H1 (cell line): ENCODE data around the gene KCTD19. TPM values are rescaled to one million over a fixed set of nuclear protein-coding genes. Genes with fewer than 3 reads are reported as not detected.

Experiments
- CTCF ChIA-PET: fragments of 300-600 bp; sonication (Branson Sonifier 250); formaldehyde crosslinking; loops from one replicate; lab custom pipeline; 2021; ENCODE audit not compliant: partially characterized antibody; lab: Charles Lee
- POLR2A ChIA-PET: fragments of 300-600 bp; sonication (Branson Sonifier 250); formaldehyde crosslinking; loops from one replicate; lab custom pipeline; 2021; ENCODE audit warnings: inconsistent platforms; ENCODE audit not compliant: partially characterized antibody; lab: Charles Lee
- DNase-seq, 2 experiments: peaks; one replicate each; pipeline versions ENCODE4 v3.0.0 to v3.0.0-alpha.2; 2010 to 2022; ENCODE audit warnings: low spot score in 2 of 2, low read depth in 1 of 2, mixed read lengths in 1 of 2
- FAIRE-seq: peaks from 2 replicates; lab custom pipeline; 2011; peaks lifted over from hg19 to GRCh38; lab: Jason Lieb, UNC
- H2AFZ ChIP-seq: 2 replicates; pipeline ENCODE4 v1.8.1; 2012; ENCODE audit warnings: low read length, inconsistent platforms
- H2AK5ac ChIP-seq: 2 replicates; pipeline ENCODE4 v1.6.1; 2013; ENCODE audit warnings: low read depth, low read length
- H2BK120ac ChIP-seq: replicated peaks from 2 replicates; pipeline ENCODE3; 2013; ENCODE audit warnings: low read depth, low read length, inconsistent platforms
- H2BK12ac ChIP-seq: 2 replicates; pipeline ENCODE4 v1.6.1; 2013; ENCODE audit warnings: low read depth, low read length
- H2BK15ac ChIP-seq: 2 replicates; pipeline ENCODE4 v1.6.1; 2013; ENCODE audit warnings: low read length
- H2BK20ac ChIP-seq: 2 replicates; pipeline ENCODE4 v1.6.1; 2013; ENCODE audit warnings: low read length
- H2BK5ac ChIP-seq: 2 replicates; pipeline ENCODE4 v1.6.1; 2013; ENCODE audit warnings: low read depth, low read length
- H3K14ac ChIP-seq: 2 replicates; pipeline ENCODE4 v1.6.1; 2013; ENCODE audit warnings: inconsistent platforms; ENCODE audit not compliant: insufficient read length
- H3K18ac ChIP-seq: 2 replicates; pipeline ENCODE4 v1.6.1; 2013; ENCODE audit warnings: low read length; ENCODE audit errors: extremely low read depth
- H3K23ac ChIP-seq: 2 replicates; pipeline ENCODE4 v1.6.1; 2013; ENCODE audit warnings: inconsistent platforms; ENCODE audit not compliant: insufficient read length
- H3K23me2 ChIP-seq: 2 replicates; pipeline ENCODE4 v1.6.1; 2013; ENCODE audit warnings: low read depth, low read length
- H3K27ac ChIP-seq: 2 replicates; pipeline ENCODE4 v1.6.1; 2011; ENCODE audit warnings: low read depth, low read length, inconsistent platforms
- H3K27me3 ChIP-seq, 4 experiments: replicated peaks in 1 of 4; 1 replicate in 1 of 4; 2 replicates in 3 of 4; pipeline versions ENCODE4 v1.6.1 to v1.8.1; 2011 to 2013; ENCODE audit warnings: low read length in 3 of 4, mild to moderate bottlenecking in 3 of 4, inconsistent platforms in 2 of 4, mixed read lengths in 2 of 4, moderate library complexity in 1 of 4; ENCODE audit not compliant: control insufficient read depth in 3 of 4, insufficient read depth in 3 of 4; ENCODE audit errors: extremely low read depth in 1 of 4
- H3K36me3 ChIP-seq, 4 experiments: 2 replicates each; pipeline versions ENCODE4 v1.6.1 to v1.8.1; 2011 to 2013; ENCODE audit warnings: mild to moderate bottlenecking in 4 of 4, low read length in 3 of 4, moderate library complexity in 2 of 4, control low read depth in 1 of 4, inconsistent platforms in 1 of 4; ENCODE audit not compliant: insufficient read depth in 4 of 4, control insufficient read depth in 2 of 4
- H3K4ac ChIP-seq: replicated peaks from 2 replicates; pipeline ENCODE3; 2013; ENCODE audit warnings: low read length, low read depth, mixed read lengths, inconsistent platforms; ENCODE audit not compliant: insufficient read length
- H3K4me1 ChIP-seq, 4 experiments: replicated peaks in 1 of 4; 1 replicate in 1 of 4; 2 replicates in 3 of 4; pipeline versions ENCODE4 v1.6.1 to v1.8.1; 2011 to 2013; ENCODE audit warnings: low read length in 3 of 4, inconsistent platforms in 2 of 4, mixed read lengths in 1 of 4; ENCODE audit not compliant: insufficient read depth in 4 of 4, control insufficient read depth in 3 of 4
- H3K4me2 ChIP-seq, 2 experiments: 2 replicates each; pipeline versions ENCODE4 v1.6.1 to v1.8.1; 2011 to 2013; ENCODE audit warnings: low read depth in 2 of 2, low read length in 2 of 2, control low read depth in 1 of 2, inconsistent platforms in 1 of 2, mild to moderate bottlenecking in 1 of 2; ENCODE audit not compliant: insufficient read depth in 1 of 2
- H3K4me3 ChIP-seq, 4 experiments: fragments of 200-600, 300-600 bp in 1 of 4; sonication (generic), shearing (Covaris generic), sonication (Bioruptor Twin) in 1 of 4; 2 replicates each; pipeline versions ENCODE4 v1.5.1 to v1.8.1; 2011 to 2016; ENCODE audit warnings: low read length in 4 of 4, low read depth in 3 of 4, control low read depth in 2 of 4, inconsistent platforms in 2 of 4, mild to moderate bottlenecking in 2 of 4, mixed read lengths in 1 of 4, moderate library complexity in 1 of 4; ENCODE audit not compliant: insufficient read depth in 2 of 4; ENCODE audit errors: extremely low read depth in 1 of 4
- H3K56ac ChIP-seq: replicated peaks from 2 replicates; pipeline ENCODE3; 2013; ENCODE audit warnings: low read depth, mild to moderate bottlenecking, mixed read lengths, low read length, inconsistent platforms; ENCODE audit not compliant: insufficient read length
- H3K79me1 ChIP-seq: 2 replicates; pipeline ENCODE4 v1.6.1; 2013; ENCODE audit warnings: low read depth, low read length, control low read depth
- H3K79me2 ChIP-seq, 2 experiments: 2 replicates each; pipeline versions ENCODE4 v1.6.1 to v1.8.1; 2012 to 2013; ENCODE audit warnings: low read length in 2 of 2, mild to moderate bottlenecking in 2 of 2, inconsistent platforms in 1 of 2; ENCODE audit not compliant: insufficient read depth in 2 of 2, control insufficient read depth in 1 of 2
- H3K9ac ChIP-seq, 4 experiments: replicated peaks in 1 of 4; 1 replicate in 1 of 4; 2 replicates in 3 of 4; pipeline versions ENCODE4 v1.6.1 to v1.8.1; 2011 to 2013; ENCODE audit warnings: low read depth in 3 of 4, low read length in 3 of 4, control low read depth in 2 of 4, mild to moderate bottlenecking in 2 of 4, moderate library complexity in 2 of 4, inconsistent platforms in 1 of 4; ENCODE audit errors: extremely low read depth in 1 of 4
- H3K9me3 ChIP-seq, 2 experiments: 2 replicates each; pipeline versions ENCODE4 v1.6.1 to v1.8.1; 2012 to 2013; ENCODE audit warnings: mild to moderate bottlenecking in 2 of 2, moderate library complexity in 2 of 2, control low read depth in 1 of 2, inconsistent platforms in 1 of 2, low read depth in 1 of 2, low read length in 1 of 2, mixed read lengths in 1 of 2; ENCODE audit not compliant: insufficient read depth in 2 of 2
- H4K20me1 ChIP-seq, 2 experiments: replicated peaks in 1 of 2; 2 replicates each; pipeline versions ENCODE3 to v1.8.1; 2011 to 2013; ENCODE audit warnings: inconsistent platforms in 2 of 2, low read length in 2 of 2, mild to moderate bottlenecking in 1 of 2; ENCODE audit not compliant: insufficient read depth in 2 of 2, control insufficient read depth in 1 of 2
- H4K5ac ChIP-seq: 2 replicates; pipeline ENCODE4 v1.6.1; 2013; ENCODE audit warnings: low read length, low read depth, mixed read lengths, inconsistent platforms; ENCODE audit not compliant: insufficient read length
- H4K8ac ChIP-seq: 2 replicates; pipeline ENCODE4 v1.8.0; 2013; ENCODE audit warnings: mild to moderate bottlenecking, moderate library complexity, low read length, inconsistent platforms; ENCODE audit not compliant: insufficient read depth; ENCODE audit errors: extremely low read depth
- H4K91ac ChIP-seq: replicated peaks from 2 replicates; pipeline ENCODE3; 2013; ENCODE audit warnings: low read length, mixed read lengths, inconsistent platforms; ENCODE audit not compliant: insufficient read length
- BACH1 ChIP-seq: IDR thresholded peaks from 2 replicates; pipeline ENCODE4 v1.6.1; 2012; ENCODE audit warnings: low read length, improper control_type of control experiment
- BCL11A ChIP-seq, 2 experiments: IDR thresholded peaks; one replicate each; pipeline ENCODE4 v1.6.1; 2011; ENCODE audit warnings: low read depth in 2 of 2, low read length in 2 of 2, mild to moderate bottlenecking in 2 of 2
- GTF2F1 ChIP-seq: IDR thresholded peaks from 2 replicates; pipeline ENCODE4 v1.6.1; 2012; ENCODE audit warnings: low read depth, low read length, improper control_type of control experiment, borderline replicate concordance
- POLR2AphosphoS5 ChIP-seq: IDR thresholded peaks from 2 replicates; pipeline ENCODE4 v1.6.1; 2011; ENCODE audit warnings: low read depth, low read length
- TAF1 ChIP-seq: IDR thresholded peaks from 2 replicates; pipeline ENCODE4 v1.6.1; 2011; ENCODE audit warnings: mild to moderate bottlenecking, low read depth, low read length
- WGBS, 2 experiments: shearing (Covaris generic) in 1 of 2; methylation state at CpG; one replicate each; pipeline versions ENCODE4 v1.1.6 to v1.1.7; 2013 to 2015; ENCODE audit warnings: low lambda C conversion rate in 2 of 2, mixed read lengths in 2 of 2, inconsistent platforms in 1 of 2, low coverage in 1 of 2, missing lambda C conversion rate in 1 of 2; ENCODE audit not compliant: insufficient replicate concordance in 2 of 2, insufficient coverage in 1 of 2, insufficient read length in 1 of 2; ENCODE audit errors: extremely low coverage in 1 of 2, missing lambda C conversion rate in 1 of 2; 5-methylcytosine and 5-hydroxymethylcytosine counted together
- polyA plus RNA-seq, 7 experiments: library from polyadenylated mRNA; depleted of rRNA in 3 of 7; stranded (reverse) in 5 of 7; unstranded in 2 of 7; fragments of >200 nt in 5 of 7; fragments of 200-250 nt in 2 of 7; gene quantifications; 1 replicate in 5 of 7; 2 replicates in 1 of 7; 4 replicates in 1 of 7; pipeline versions ENCODE4 v1.2.1 to v1.2.3, GENCODE V29; 2011 to 2013; ENCODE audit warnings: missing spikeins in 2 of 7, mixed read lengths in 2 of 7
- total RNA-seq: library from RNA; stranded (reverse); fragmentation: NEBNext Ultra II Directional; extraction: Animal tissue kit (Norgen Biotek cat#: 25700); gene quantifications from 2 replicates; pipeline ENCODE4 v1.2.1, GENCODE V29; 2021
- TF ChIP-seq, protein P1 (sequence below): IDR thresholded peaks from 2 replicates; pipeline ENCODE4 v1.6.1; 2012; ENCODE audit warnings: inconsistent platforms

The KCTD19 gene
- total and polyA plus RNA-seq, 2 of the 8 experiments (the other 6 are each of a cell fraction or from before 2014, with no cell fraction given), result 0.06 to 0.24 TPM

DNA sequence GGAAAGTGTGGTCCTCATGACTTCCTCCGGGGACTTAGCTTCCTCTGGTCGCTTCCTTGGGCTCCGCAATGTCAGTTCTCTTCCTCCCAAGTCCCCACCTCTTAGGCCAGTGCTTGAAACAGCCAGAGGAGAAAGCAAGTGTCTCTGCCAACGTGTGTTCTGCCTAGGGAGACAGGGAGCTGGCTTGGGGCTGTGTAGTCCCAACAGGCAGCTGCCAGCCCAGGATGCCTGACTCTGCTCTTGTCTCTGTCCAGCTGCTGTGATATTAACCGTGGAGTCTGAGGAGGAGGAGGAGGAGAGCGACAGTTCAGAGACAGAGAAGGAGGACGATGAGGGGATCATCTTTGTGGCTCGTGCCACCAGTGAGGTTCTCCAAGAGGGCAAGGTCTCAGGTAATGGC lies 60.7 kb downstream of the KCTD19 start:
- FAIRE-seq (no peak), DNase-seq (no peak)
- Histone ChIP-seq H3K4me1 (no peaks in the 10 kb centered on the region; a peak in 1 of 7 replicates), H2BK120ac (no peak overlapping the region), H2BK15ac (no peak overlapping the region; the same call in 1 of the 2 replicates), H2AFZ (no peak overlapping the region), H3K18ac (no peak overlapping the region), H2BK20ac (no peak overlapping the region), H4K8ac (no peak overlapping the region), H3K4me2 (no peak overlapping the region), H3K27me3 (no peaks in the 10 kb centered on the region; a peak in 1 of 7 replicates), H4K5ac (no peak overlapping the region), H3K79me2 (no peaks in the 10 kb centered on the region), H3K23me2 (no peaks in the 10 kb centered on the region), H3K23ac (no peak overlapping the region), H2BK12ac (no peak overlapping the region), H2BK5ac (no peak overlapping the region), H3K4ac (no peak overlapping the region), H3K14ac (no peak overlapping the region), H3K4me3 (no peak overlapping the region), H3K36me3 (no peaks in the 10 kb centered on the region; a peak in 1 of 8 replicates), H3K79me1 (no peaks in the 10 kb centered on the region), H4K20me1 (peaks cover 2 to 4% of the 10 kb centered on the region in 2 experiments), H3K27ac (no peak overlapping the region), H4K91ac (no peak overlapping the region), H3K9me3 (no peaks in the 10 kb centered on the region), H3K9ac (no peak overlapping the region), H3K56ac (no peak overlapping the region), H2AK5ac (no peak overlapping the region)
- POLR2A ChIA-PET, result interaction anchor here (0.6 to 2.3 kb wide), 5 partner anchors 13 to 142 kb away, joined by 3 to 8 read pairs (median 4); no protein-coding TSS in a partner anchor
- CTCF ChIA-PET, result interaction anchor here (0.6 to 14.4 kb wide), 14 partner anchors 8 to 215 kb away, joined by 3 to 217 read pairs (median 4); partner anchors contain the start of genes ATP6V0D1, PLEKHG4 and TPPP3
- 81% methylated on average over 7 of the region's 8 CpGs; no CpG with 5 or more reads in 1 of the 2 experiments for WGBS, 2 experiments
- TF ChIP-seq, protein P1, sequence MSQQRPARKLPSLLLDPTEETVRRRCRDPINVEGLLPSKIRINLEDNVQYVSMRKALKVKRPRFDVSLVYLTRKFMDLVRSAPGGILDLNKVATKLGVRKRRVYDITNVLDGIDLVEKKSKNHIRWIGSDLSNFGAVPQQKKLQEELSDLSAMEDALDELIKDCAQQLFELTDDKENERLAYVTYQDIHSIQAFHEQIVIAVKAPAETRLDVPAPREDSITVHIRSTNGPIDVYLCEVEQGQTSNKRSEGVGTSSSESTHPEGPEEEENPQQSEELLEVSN, result no peak
- no peak for TF ChIP-seq BACH1
- TF ChIP-seq POLR2AphosphoS5, result no peak
- TF ChIP-seq TAF1, result no peak
- no peak for TF ChIP-seq BCL11A (IDR thresholded peaks at IDR 0.05; ENCODE audit: low read depth in 2 of 2, low read length in 2 of 2)
- no peak for TF ChIP-seq GTF2F1
